C1 segment of cervical spinal cord (tissue), 14 donors: ENCODE results near the gene TCEANC2.
"Not testable (repeated sequence)": the region's sequence is repeated elsewhere in the genome, so short reads cannot be mapped to it uniquely, and the experiment has no call there.

Experiments
- DNase-seq, 14 donors: peaks; one replicate each; lab custom pipeline; 2025; lab: John Stamatoyannopoulos, UW

Gene TCEANC2

GRCh38 chr1:54086754-54087153, 33.3 kb downstream of the TCEANC2 start:
- no peak for DNase-seq

DNA sequence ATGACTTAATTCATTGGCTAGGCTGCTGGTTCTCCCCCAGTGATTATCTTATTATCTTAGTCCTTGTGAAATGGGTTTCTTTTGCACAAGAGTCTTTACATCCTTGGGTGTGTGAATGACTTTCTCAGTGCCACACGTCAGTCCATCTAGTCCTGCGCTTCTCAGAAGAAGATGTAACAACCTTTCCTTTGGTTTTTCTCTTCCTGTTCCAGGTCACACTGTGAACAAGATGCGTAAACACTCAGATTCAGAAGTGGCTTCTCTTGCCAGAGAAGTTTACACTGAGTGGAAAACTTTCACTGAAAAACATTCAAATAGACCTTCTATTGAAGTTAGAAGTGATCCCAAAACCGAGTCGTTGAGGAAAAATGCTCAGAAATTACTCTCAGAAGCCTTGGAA, 35.0 kb downstream of the TCEANC2 start:
- DNase-seq, result no peak

DNA sequence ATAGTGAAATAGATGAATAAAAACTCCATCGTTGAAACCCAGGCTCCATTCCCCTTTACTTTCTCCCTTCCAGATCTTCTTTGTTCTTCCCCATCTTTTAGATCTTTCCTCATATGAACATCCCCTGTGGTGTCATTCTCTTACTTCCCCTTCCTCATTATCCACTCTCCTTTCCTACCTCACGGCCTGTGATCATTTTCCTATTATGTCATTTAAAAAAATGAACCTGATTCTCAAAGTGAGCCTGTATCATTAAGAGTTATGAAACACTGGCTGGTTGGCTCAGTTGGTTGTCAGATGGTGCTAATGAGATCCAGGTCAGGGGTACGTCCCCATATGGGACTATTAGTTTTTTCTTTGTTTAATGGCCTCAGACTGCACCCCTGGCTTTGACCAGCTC, 38.3 kb downstream of the TCEANC2 start:
- DNase-seq, result no peak

DNA sequence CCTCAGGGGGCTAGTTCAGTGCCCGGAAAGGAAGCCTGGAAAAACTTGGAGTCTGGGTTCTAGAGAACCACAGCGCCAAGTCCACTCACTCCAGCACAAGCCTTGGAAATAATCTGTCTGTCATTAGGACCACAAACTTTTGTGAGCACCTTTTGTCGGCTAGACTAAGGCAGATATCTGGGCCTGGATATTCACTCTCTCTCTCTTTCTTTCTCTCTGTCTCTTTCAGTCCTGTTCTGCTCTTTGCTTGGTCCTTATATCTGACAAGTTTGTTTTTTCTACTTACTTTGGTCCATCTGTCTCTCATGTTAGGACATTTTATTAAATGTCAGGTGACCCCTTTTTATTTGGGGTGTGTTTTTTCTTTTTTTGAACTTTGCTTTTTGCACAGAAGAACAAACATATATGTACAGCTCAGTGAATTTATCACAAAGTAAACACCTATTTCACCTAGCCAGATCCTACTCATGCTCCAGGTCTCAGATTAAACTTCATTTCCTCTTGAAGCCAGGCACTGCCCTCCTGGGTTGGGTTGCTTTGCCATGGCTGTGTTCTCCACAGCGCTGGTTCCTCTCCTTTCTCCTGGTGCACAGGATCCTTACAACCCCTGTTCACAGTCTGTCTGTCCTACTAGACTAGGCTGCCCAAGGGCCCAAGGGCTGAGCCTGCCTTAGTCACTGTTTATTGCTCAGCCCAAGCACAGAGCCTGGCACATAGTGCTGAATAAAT, 40.8 kb downstream of the TCEANC2 start:
- DNase-seq, result no peak

GRCh38 chr1:54094730-54095105, 41.3 kb downstream of the TCEANC2 start:
- DNase-seq, result not testable (repeated sequence)

DNA sequence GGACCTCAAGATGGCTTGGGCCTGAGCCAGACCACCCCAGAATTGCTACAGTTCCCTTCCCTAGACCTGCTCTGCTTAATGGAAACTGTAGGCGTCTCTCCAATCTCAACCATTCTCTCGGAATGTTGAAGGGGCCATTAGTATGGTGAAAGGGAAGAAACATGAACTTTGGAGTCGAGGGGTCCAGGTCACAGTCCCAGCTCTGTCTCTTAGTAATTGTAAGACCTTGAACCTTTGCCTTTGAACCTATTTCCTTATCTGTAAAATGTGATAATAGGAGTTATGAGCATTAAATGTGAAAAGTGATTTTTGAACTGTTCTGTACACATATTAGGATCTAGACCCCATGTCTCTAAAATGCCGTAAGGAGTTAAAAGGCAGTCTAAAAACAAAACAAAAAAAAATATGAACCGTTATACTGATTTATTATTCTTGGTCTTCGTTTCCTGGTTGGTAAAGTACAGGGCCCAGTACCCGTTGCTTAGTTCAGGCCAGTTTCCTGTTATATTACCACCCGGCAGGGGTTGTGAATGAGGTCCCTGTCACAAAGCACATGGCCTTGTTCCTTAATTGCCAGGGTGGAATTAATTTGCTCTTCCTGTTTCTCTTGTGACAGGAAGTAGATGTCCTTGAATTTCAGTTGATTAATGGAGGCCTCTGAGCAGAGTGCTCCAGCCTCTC, 42.3 kb downstream of the TCEANC2 start:
- no peak for DNase-seq

- no peak for DNase-seq
These were observed 42.9 kb downstream of the TCEANC2 start for GRCh38 chr1:54096227-54096876.

DNA sequence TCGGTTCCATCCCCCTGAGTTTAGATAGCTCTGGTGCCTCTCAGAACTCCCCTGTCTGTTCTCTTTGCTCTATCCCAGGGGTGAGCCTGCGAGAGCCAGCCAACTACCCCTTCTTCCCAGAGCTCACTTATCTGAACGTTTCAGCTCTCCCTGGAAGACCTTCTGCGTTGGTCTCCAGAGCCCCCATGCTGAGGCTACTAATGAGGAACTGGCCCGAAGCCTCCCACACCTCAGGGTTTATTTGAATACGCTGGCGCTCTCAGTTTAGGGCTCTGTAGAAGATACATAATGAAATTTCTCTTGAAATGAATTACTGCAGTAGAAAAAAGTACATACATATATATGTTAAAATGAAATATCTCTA, 43.5 kb downstream of the TCEANC2 start:
- DNase-seq, result no peak

DNA sequence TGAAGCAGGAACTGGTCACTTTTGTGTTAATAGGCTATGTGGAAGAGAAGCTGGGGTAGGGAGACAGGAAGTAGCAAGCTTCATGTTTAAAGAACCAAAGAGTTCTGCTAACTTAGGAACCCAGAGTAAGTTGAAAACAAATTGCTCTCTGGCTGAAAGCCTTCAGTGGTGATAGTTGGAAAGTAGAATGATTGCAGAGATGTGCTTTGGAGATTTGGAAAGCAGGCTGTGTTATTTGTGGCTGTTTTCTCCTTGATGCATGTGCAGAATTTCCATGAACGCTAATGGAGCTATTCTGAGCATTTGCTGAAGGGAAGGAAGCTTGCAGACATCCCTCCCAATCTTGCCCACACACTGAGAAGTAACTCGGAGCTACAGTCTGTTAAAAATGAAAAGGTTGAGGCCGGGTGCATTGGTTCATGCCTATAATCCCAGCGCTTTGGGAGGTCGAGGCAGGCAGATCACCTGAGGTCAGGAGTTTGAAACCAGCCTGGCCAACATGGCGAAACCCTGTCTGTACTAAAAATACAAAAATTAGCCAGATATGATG, 45.7 kb downstream of the TCEANC2 start:
- DNase-seq, result no peak

DNA sequence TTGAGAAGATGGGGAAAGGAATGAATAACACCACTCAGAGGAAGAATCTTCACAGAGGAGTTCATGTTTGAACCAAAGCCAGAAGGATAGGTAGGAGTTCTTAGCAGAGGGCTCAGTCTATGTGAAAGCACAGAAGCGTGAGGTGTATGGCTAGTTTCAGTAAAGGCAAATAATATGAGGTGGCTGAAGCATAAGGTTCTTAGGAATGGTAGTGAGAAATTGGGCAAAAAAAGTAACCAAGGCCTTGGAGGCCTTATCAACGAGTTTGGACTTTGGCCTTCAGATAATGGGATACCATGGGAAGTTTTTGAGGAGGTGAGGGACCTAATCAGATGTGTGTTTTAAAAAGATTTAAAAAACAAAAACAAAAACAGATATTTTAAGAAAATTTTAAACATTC, 47.1 kb downstream of the TCEANC2 start:
- no peak for DNase-seq

- DNase-seq, result no peak
These were observed 50.0 kb downstream of the TCEANC2 start for GRCh38 chr1:54103414-54103813.

DNA sequence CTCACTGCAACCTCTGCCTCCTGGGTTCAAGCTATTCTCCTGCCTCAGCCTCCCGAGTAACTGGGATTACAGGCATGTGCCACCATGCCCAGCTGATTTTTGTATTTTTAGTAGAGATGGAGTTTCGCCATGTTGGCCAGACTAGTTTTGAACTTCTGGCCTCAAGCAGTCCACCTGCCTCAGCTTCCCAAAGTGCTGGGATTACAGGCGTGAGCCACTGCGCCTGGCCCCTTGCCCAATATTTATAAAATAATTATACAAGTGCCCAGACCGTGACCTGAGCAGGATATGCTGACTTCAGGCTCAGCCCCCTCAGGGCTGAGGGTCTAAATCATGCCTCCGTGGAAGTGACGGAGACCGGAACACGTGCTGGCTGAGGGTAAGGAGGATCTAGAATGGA, 51.2 kb downstream of the TCEANC2 start:
- not testable (repeated sequence) for DNase-seq

DNA sequence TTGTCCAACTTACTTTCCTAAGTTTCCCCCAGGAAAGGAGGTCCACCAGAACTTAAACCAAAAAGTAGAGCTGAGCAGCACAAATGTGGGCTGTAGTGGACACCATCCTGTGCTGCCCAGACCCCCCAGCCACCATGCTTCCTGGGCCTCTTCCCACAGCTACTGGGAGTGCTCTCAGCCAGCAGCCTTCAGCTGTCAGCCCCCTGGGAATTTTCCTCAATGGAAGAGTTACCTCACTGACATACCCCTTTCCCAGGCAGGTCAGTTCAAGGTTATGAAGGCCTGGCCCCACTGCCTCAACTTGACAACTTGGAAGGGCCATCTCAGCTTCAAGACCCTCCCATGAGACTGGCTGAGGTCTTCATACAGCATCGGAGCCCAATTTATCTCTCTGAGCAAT, 51.7 kb downstream of the TCEANC2 start:
- DNase-seq, result no peak

DNA sequence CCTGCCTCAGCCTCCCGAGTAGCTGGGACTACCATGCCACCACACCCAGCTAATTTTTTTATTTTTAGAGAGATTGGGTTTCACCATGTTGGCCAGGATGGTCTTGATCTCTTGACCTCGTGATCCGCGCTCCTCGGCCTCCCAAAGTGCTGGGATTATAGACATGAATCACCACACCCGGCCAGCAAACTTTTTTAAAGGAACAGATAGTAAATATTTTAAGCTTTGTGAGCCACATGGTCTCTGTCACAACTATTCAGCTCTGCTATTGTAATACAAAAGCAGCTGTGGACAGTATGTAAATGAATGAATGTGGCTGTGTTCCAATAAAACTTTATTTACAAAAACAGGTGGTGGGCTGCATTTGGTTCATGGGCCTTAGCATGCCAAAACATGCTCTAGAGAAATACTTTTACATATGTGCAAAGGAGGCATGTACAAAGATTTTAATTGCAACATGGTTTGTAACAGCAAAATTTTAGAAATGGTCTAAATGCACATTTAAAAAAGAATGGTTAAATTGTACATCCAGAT, 52.4 kb downstream of the TCEANC2 start:
- no peak for DNase-seq

DNA sequence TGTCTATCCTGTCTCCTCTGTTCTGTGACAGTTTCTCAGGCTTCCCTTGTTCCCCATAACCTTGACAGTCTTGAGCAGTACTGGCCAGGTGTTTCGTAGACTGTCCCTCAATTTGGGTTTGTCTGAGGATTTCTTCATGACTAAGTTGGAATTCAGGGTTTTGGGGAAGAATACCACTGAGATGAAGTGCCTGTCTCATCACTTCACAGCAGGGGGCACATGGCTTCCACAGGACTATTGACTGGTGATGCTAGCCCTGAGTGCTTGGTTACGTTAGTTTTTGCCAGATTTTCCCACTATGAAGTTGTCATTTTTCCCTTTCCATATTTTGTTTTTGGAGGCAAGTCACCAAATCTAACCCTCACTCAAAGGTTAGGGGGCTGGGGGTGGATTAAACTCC, 53.7 kb downstream of the TCEANC2 start:
- DNase-seq, result no peak

DNA sequence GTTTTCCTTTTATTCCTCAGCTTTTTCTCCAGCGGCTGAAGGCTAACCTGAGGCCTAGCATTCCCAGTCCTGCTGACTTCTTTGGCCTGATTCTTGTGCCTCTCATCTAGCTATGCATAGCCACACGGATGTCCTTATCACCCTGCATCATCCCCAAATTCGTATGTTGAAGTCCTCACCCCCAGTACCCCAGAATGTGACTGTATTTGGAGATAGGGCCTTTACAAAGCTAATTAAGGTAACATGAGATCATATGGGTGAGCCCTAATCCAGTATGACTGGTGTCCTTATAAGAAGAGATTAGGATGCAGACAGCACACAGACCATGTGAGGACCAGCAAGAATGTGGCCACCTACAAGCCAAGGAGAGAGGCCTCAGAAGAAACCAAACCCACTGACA, 54.7 kb downstream of the TCEANC2 start:
- DNase-seq, result no peak

GRCh38 chr1:54109129-54110090, 56.0 kb downstream of the TCEANC2 start:
- DNase-seq, result no peak

DNA sequence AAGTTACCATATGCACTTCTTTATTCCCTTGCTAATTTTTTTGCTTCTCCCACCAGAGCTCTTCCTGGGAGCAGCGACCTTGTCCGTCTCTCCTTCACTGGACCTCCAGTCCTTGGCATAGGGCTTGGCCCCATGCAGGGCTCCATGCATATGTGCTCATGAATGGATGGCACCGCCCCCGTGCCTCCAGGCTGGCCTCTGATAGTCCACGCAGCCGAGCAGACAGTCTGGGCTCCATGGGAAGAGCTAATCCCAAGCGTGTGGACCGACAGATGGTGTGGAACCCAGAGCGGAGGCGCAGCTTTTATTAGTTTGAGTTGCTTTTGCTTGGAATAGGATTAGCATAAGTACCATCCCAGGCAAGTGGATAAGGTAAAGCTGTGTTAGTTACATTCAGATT, 57.6 kb downstream of the TCEANC2 start:
- peak in 1 of 14 donors; percentile 71 for DNase-seq

DNA sequence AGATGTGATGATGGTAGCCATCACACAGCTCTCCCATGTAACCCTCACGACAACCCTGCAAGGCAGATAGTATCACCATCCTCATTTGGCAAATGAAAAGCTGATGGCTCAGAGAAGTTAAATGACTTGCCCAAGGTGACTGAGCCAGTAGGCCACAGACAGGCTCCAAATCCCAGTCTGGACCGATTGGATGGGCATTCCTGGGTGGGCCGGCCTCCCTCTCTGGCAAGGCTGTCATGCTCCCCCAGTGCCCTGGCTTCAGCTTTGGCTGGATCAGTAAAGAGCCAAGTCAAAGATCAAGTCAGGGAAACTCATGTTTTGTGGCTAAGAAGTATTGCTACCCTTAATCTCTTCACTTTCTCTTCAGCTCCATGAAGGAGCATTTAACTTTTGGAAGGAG, 58.2 kb downstream of the TCEANC2 start:
- no peak for DNase-seq

GRCh38 chr1:54112027-54112426, 58.6 kb downstream of the TCEANC2 start:
- DNase-seq, result no peak

GRCh38 chr1:54112705-54113368, 59.4 kb downstream of the TCEANC2 start:
- no peak for DNase-seq
